GM23338 (cell line): ENCODE data around the gene NKX2-3. TPM values are rescaled to one million over a fixed set of nuclear protein-coding genes. Genes with fewer than 3 reads are reported as not detected.

Source experiments
- ATAC-seq: fragments of 200-7000 bp; cut with Tn5 transposase; 3 replicates; pipeline ENCODE4 v1.9.1; 2020
- DNase-seq: peaks from one replicate; pipeline ENCODE4 v3.0.0-alpha.2; 2015; ENCODE audit warnings: low spot score
- H2AFZ ChIP-seq: fragments of 200-600 bp; sonication (generic); 2 replicates; pipeline ENCODE4 v1.8.0; 2016; ENCODE audit warnings: antibody characterized with exemption, mild to moderate bottlenecking, moderate library complexity
- H3F3A ChIP-seq: fragments of 200-600 bp; sonication (generic); replicated peaks from 2 replicates; pipeline ENCODE4 v1.8.0; 2017; ENCODE audit warnings: antibody characterized with exemption, mixed run types, low read depth
- H3K27ac ChIP-seq: fragments of 200-600 bp; sonication (generic); 2 replicates; pipeline ENCODE4 v1.6.1; 2016; ENCODE audit warnings: low read depth
- H3K27me3 ChIP-seq: fragments of 200-600 bp; sonication (generic); 2 replicates; pipeline ENCODE4 v1.8.0; 2016; ENCODE audit warnings: mild to moderate bottlenecking, mixed run types, moderate library complexity; ENCODE audit not compliant: insufficient read depth
- H3K36me3 ChIP-seq: fragments of 200-600 bp; sonication (generic); 2 replicates; pipeline ENCODE4 v1.8.0; 2016; ENCODE audit warnings: mild to moderate bottlenecking; ENCODE audit not compliant: insufficient read depth
- H3K4me1 ChIP-seq: fragments of 200-600 bp; sonication (generic); 2 replicates; pipeline ENCODE4 v1.8.0; 2016; ENCODE audit warnings: mild to moderate bottlenecking, moderate library complexity; ENCODE audit not compliant: insufficient read depth
- H3K4me2 ChIP-seq: fragments of 200-600 bp; sonication (generic); 2 replicates; pipeline ENCODE4 v1.7.1; 2017; ENCODE audit warnings: mixed run types
- H3K4me3 ChIP-seq: fragments of 200-600 bp; sonication (generic); 2 replicates; pipeline ENCODE4 v1.6.1; 2016; ENCODE audit warnings: mixed run types
- H3K79me2 ChIP-seq: fragments of 200-600 bp; sonication (generic); replicated peaks from 2 replicates; pipeline ENCODE4 v1.8.0; 2017; ENCODE audit warnings: mild to moderate bottlenecking; ENCODE audit not compliant: insufficient read depth
- H3K9me2 ChIP-seq: fragments of 200-600 bp; sonication (generic); 2 replicates; pipeline ENCODE4 v1.8.0; 2017; ENCODE audit not compliant: insufficient read depth
- H4K20me1 ChIP-seq: fragments of 200-600 bp; sonication (generic); replicated peaks from 2 replicates; pipeline ENCODE4 v1.8.0; 2017; ENCODE audit warnings: mild to moderate bottlenecking; ENCODE audit not compliant: insufficient read depth
- H3K27ac Mint-ChIP-seq: 2 replicates; pipeline ENCODE4 v1.8.0; 2020; ENCODE audit warnings: inconsistent platforms, mild to moderate bottlenecking, moderate library complexity, mixed read lengths
- H3K27me3 Mint-ChIP-seq: 3 replicates; pipeline ENCODE4 v1.8.0; 2022; ENCODE audit warnings: low read depth, mild to moderate bottlenecking, moderate library complexity, mixed read lengths, inconsistent platforms; ENCODE audit not compliant: insufficient read depth, poor library complexity
- H3K36me3 Mint-ChIP-seq: 3 replicates; pipeline ENCODE4 v1.8.0; 2021; ENCODE audit warnings: low read depth, mild to moderate bottlenecking, inconsistent platforms, moderate library complexity, mixed read lengths
- H3K4me1 Mint-ChIP-seq: 3 replicates; pipeline ENCODE4 v1.8.0; 2020; ENCODE audit warnings: mild to moderate bottlenecking, inconsistent platforms, mixed read lengths
- H3K4me3 Mint-ChIP-seq: 3 replicates; pipeline ENCODE4 v1.8.0; 2021; ENCODE audit warnings: moderate library complexity, mild to moderate bottlenecking, inconsistent platforms, mixed read lengths
- H3K9me3 Mint-ChIP-seq: 3 replicates; pipeline ENCODE4 v1.8.0; 2020; ENCODE audit warnings: moderate library complexity, mild to moderate bottlenecking, inconsistent platforms, mixed read lengths
- CREB1 ChIP-seq: fragments of 250-450 bp; sonication (Bioruptor Pico); IDR thresholded peaks from 2 replicates; pipeline ENCODE4 v1.5.0; 2020; ENCODE audit warnings: low read depth, mild to moderate bottlenecking, moderate library complexity
- JUNB ChIP-seq: IDR thresholded peaks from one replicate; pipeline ENCODE4 v1.6.1; 2016; ENCODE audit warnings: antibody characterized with exemption; ENCODE audit not compliant: unreplicated experiment
- POLR2AphosphoS5 ChIP-seq: IDR thresholded peaks from 2 replicates; pipeline ENCODE4 v1.6.1; 2016; ENCODE audit warnings: antibody characterized with exemption, low read depth
- STAT1 ChIP-seq: IDR thresholded peaks from one replicate; pipeline ENCODE4 v1.6.1; 2016; ENCODE audit warnings: antibody characterized with exemption; ENCODE audit not compliant: unreplicated experiment
- polyA plus RNA-seq: library from polyadenylated mRNA; unstranded; fragments of >200 nt; fragmentation: Nextera tagmentation; extraction: Ambion mirVana; gene quantifications from 2 replicates; pipeline ENCODE4 v1.2.1, GENCODE V29; 2016
- total RNA-seq: library from RNA; depleted of rRNA; stranded (reverse); fragments of >200 nt; shearing (Covaris generic); gene quantifications from 2 replicates; pipeline ENCODE4 v1.2.3, GENCODE V29; 2014
- TF ChIP-seq, protein P1 (sequence below): fragments of 250-450 bp; sonication (Bioruptor Pico); IDR thresholded peaks from 2 replicates; pipeline ENCODE4 v1.5.0; 2020; ENCODE audit warnings: mild to moderate bottlenecking, moderate library complexity
- TF ChIP-seq, protein P2 (sequence below): IDR thresholded peaks from 2 replicates; pipeline ENCODE4 v1.6.1; 2016; ENCODE audit warnings: antibody characterized with exemption
- TF ChIP-seq, protein P3 (sequence below), 2 experiments: fragments of 200-600 bp in 1 of 2; sonication (generic) in 1 of 2; conservative IDR thresholded peaks; 2 replicates each; pipeline versions ENCODE4 v1.5.1 to v1.6.1; 2016 to 2017; ENCODE audit warnings: antibody characterized with exemption in 2 of 2, low read depth in 2 of 2, mild to moderate bottlenecking in 2 of 2, moderate library complexity in 1 of 2

The NKX2-3 gene
- total and polyA plus RNA-seq, 2 experiments from 2014 or later = not detected

DNA sequence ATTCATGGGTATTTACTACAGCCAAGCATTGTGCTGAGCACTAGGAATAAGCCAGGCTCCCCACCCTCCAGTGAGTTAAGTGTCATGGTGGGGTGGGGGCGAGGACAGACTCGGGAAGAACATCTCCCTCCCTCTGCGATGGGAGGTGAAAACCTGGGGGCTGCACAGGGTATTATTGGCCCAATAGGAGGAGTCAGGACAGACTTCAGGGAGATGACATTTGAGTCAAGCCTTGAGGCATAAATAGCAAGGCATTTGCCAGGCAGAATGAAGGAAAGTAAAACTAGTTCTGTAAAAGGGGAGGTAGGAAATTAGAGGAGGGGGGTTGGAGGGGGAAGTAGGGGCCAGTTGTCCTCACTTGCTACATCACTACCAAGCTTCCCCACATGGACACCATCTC lies 18.9 kb downstream of the NKX2-3 start:
- H3K27me3 Mint-ChIP-seq = peaks cover 10% of the 10 kb centered on the region

More for the DNA sequence above, 18.9 kb downstream of the NKX2-3 start:
- Histone ChIP-seq H3K36me3 (no peaks in the 10 kb centered on the region), H3K79me2 (no peaks in the 10 kb centered on the region), H3K4me3 (no peak overlapping the region), H4K20me1 (no peaks in the 10 kb centered on the region), H3F3A (no peaks in the 10 kb centered on the region), H3K4me1 (peaks cover 12% of the 10 kb centered on the region), H2AFZ (0 out of 2 replicates have a peak overlapping the region, but pooled peaks have one; percentile 10), H3K27ac (no peak overlapping the region), H3K9me2 (no peaks in the 10 kb centered on the region), H3K4me2 (no peak overlapping the region), H3K27me3 (peaks cover 38% of the 10 kb centered on the region)
- Mint-ChIP-seq H3K36me3 (no peaks in the 10 kb centered on the region), H3K27ac (no peak overlapping the region), H3K4me1 (peaks cover 20% of the 10 kb centered on the region), H3K9me3 (no peaks in the 10 kb centered on the region), H3K4me3 (no peak overlapping the region)
- TF ChIP-seq, protein P1, sequence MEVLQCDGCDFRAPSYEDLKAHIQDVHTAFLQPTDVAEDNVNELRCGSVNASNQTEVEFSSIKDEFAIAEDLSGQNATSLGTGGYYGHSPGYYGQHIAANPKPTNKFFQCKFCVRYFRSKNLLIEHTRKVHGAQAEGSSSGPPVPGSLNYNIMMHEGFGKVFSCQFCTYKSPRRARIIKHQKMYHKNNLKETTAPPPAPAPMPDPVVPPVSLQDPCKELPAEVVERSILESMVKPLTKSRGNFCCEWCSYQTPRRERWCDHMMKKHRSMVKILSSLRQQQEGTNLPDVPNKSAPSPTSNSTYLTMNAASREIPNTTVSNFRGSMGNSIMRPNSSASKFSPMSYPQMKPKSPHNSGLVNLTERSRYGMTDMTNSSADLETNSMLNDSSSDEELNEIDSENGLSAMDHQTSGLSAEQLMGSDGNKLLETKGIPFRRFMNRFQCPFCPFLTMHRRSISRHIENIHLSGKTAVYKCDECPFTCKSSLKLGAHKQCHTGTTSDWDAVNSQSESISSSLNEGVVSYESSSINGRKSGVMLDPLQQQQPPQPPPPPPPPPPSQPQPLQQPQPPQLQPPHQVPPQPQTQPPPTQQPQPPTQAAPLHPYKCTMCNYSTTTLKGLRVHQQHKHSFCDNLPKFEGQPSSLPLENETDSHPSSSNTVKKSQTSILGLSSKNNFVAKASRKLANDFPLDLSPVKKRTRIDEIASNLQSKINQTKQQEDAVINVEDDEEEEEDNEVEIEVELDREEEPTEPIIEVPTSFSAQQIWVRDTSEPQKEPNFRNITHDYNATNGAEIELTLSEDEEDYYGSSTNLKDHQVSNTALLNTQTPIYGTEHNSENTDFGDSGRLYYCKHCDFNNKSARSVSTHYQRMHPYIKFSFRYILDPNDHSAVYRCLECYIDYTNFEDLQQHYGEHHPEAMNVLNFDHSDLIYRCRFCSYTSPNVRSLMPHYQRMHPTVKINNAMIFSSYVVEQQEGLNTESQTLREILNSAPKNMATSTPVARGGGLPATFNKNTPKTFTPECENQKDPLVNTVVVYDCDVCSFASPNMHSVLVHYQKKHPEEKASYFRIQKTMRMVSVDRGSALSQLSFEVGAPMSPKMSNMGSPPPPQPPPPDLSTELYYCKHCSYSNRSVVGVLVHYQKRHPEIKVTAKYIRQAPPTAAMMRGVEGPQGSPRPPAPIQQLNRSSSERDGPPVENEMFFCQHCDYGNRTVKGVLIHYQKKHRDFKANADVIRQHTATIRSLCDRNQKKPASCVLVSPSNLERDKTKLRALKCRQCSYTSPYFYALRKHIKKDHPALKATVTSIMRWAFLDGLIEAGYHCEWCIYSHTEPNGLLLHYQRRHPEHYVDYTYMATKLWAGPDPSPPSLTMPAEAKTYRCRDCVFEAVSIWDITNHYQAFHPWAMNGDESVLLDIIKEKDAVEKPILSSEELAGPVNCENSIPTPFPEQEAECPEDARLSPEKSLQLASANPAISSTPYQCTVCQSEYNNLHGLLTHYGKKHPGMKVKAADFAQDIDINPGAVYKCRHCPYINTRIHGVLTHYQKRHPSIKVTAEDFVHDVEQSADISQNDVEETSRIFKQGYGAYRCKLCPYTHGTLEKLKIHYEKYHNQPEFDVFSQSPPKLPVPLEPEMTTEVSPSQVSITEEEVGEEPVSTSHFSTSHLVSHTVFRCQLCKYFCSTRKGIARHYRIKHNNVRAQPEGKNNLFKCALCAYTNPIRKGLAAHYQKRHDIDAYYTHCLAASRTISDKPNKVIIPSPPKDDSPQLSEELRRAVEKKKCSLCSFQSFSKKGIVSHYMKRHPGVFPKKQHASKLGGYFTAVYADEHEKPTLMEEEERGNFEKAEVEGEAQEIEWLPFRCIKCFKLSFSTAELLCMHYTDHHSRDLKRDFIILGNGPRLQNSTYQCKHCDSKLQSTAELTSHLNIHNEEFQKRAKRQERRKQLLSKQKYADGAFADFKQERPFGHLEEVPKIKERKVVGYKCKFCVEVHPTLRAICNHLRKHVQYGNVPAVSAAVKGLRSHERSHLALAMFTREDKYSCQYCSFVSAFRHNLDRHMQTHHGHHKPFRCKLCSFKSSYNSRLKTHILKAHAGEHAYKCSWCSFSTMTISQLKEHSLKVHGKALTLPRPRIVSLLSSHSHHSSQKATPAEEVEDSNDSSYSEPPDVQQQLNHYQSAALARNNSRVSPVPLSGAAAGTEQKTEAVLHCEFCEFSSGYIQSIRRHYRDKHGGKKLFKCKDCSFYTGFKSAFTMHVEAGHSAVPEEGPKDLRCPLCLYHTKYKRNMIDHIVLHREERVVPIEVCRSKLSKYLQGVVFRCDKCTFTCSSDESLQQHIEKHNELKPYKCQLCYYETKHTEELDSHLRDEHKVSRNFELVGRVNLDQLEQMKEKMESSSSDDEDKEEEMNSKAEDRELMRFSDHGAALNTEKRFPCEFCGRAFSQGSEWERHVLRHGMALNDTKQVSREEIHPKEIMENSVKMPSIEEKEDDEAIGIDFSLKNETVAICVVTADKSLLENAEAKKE = no peak
- TF ChIP-seq POLR2AphosphoS5 (no peak), JUNB (no peak), CREB1 (no peak), STAT1 (no peak)
- TF ChIP-seq, protein P2, sequence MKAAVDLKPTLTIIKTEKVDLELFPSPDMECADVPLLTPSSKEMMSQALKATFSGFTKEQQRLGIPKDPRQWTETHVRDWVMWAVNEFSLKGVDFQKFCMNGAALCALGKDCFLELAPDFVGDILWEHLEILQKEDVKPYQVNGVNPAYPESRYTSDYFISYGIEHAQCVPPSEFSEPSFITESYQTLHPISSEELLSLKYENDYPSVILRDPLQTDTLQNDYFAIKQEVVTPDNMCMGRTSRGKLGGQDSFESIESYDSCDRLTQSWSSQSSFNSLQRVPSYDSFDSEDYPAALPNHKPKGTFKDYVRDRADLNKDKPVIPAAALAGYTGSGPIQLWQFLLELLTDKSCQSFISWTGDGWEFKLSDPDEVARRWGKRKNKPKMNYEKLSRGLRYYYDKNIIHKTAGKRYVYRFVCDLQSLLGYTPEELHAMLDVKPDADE = no peak
- TF ChIP-seq, protein P3, sequence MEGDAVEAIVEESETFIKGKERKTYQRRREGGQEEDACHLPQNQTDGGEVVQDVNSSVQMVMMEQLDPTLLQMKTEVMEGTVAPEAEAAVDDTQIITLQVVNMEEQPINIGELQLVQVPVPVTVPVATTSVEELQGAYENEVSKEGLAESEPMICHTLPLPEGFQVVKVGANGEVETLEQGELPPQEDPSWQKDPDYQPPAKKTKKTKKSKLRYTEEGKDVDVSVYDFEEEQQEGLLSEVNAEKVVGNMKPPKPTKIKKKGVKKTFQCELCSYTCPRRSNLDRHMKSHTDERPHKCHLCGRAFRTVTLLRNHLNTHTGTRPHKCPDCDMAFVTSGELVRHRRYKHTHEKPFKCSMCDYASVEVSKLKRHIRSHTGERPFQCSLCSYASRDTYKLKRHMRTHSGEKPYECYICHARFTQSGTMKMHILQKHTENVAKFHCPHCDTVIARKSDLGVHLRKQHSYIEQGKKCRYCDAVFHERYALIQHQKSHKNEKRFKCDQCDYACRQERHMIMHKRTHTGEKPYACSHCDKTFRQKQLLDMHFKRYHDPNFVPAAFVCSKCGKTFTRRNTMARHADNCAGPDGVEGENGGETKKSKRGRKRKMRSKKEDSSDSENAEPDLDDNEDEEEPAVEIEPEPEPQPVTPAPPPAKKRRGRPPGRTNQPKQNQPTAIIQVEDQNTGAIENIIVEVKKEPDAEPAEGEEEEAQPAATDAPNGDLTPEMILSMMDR (conservative IDR thresholded peaks at IDR 0.05; ENCODE audit: low read depth in 2 of 2) = no peak
- ATAC-seq = no peak
- no peak for DNase-seq
